CD4-positive, alpha-beta T cell treated with Interleukin-12 subunit alpha and Interleukin-12 subunit beta, for 1 hour (primary cell): ENCODE measurements around the gene DISC1.
A peak's percentile ranks its signal among the peaks of the same experiment; 100 is the strongest.
"Not testable (repeated sequence)": the region's sequence is repeated elsewhere in the genome, so short reads cannot be mapped to it uniquely, and the experiment has no call there.

Experiments used
- DNase-seq: peaks from one replicate; pipeline ENCODE4 v3.0.0-alpha.2; 2020

DISC1 gene

DNA sequence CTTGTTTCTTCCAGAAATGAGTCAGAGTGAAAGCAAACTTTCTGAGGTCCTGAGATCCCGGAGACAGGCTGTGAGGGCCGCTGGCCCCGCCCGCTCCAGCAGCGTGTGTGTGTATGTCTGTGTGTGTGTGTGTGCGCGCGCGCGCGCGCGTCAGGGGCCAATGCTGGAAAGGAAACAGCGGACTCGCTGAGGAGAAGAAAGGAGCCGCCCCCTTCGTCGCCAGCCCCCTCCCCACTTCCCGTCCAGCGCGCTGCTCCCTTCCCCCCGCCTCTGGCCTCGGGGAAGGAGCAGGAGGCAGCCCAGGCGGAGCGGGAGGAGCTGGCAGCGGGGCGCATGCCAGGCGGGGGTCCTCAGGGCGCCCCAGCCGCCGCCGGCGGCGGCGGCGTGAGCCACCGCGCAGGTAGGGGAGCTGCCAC, at the start of gene DISC1:
Gene DISC1, plus strand, starts transcription at position 256 of the 416 bp plus-strand sequence. Its CDS starts 78 bp downstream, at position 334.
- DNase-seq: peak; percentile 77

DNA sequence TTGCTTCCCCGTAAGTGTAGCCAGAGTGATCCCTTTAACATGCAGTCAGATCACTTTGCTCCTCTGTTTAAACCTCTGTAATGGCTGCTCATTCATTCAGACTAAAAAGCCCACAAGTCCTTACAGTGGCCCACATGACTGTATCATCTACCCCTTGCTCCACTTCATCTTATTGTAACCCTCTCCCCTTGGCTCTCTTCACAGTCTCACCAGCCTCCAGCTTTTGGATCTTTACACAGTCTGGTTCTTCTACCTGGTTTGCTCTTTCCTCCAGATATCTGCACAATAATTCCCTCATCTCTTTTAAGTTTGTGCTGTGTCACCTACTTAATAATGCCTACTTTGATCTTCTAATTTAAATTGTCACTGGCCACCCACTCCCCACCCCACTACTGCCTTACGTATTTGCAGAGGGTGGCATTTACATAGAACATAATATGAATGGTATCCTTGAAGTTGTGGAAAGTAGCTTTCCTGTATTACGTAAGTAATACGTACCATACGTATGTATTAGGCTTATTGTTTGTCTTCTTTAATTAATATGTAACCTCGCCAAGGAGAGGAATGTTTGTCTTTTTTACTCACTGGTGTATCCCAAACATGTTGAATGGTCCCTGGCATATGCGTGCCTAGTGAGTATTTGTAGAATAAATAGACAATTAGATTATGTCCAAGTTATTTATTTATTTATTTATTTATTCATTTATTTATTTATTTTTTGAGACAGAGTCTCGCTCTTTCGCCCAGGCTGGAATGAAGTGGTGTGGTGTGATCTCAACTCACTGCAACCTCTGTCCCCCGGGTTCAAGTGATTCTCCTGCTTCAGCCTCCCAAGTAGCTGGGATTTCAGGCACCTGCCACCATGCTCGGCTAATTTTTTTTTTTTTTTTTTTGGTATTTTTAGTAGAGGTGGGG, 49.5 kb upstream of the DISC1 start:
- no peak for DNase-seq

DNA sequence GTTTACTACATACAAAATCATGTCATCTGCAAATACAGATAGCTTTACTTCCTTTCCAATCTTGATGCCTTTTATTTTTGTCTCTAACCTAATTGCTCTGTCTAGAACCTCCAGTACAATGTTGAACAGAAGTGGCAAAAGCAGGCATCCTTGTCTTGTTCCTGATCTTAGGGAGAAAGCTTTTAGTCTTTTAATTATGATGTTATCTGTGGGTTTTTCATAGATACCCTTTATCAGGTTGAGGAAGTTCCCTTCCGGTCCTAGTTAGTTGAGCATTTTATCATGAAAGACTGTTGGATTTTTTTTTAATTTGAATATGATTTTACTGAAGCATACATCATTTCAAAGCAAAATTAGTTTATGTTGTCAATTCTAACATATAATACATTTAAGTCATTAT, 45.7 kb upstream of the DISC1 start:
- no peak for DNase-seq

DNA sequence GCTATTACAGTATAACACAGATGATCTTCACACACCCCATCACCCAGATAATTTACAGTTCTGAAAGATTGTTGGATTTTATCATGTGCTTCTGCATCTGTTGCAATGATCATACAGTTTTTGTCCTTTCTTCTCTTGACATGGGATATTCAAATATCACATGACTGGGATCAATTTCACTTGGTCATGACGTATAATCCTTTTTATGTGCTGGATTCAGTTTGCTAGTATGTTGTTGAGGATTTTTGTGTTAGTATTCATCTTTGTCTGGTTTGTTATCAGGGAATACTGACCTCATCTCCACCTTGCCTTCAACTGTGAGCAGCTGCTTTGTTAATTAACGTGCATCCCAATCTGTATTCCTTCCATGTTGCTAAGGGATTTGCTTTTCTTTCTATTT, 44.7 kb upstream of the DISC1 start:
- DNase-seq: no peak

DNA sequence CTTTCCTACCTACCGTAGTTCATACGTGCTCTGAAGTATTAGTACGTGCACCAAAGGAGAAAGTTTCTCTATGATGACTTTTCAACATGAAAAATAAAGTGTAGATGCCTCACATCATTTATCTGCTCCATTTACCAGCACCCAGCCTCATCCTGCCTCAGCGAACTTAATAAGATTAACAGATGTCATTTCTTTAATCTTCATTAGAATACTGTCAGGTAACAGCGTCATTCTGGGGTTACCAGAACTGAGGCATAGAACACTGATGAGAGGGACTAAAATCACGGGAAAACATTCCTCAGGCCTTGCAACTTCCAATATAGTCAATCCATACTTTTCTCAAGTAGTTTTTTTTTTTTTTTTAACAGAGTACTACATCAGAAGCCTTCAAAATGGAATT, 43.2 kb upstream of the DISC1 start:
- DNase-seq: no peak

DNA sequence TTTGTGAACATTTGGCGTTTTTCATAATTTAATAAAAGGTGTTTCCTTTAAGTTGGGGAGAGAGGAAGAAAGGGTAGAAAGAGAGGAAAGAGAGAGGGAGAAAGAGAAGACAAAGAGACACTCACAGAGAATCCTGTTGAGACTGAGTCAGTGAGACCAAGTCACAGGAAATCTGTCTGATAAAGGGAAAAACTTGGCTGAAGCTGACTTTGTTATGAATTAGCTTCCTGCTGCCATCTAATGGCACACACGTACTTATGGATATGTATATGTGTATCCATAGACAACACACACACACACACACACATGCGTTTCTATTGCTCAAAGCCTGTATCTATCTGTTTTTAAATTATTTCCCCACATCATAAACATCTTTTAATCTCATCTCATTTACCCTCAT, 42.5 kb upstream of the DISC1 start:
- DNase-seq: no peak

DNA sequence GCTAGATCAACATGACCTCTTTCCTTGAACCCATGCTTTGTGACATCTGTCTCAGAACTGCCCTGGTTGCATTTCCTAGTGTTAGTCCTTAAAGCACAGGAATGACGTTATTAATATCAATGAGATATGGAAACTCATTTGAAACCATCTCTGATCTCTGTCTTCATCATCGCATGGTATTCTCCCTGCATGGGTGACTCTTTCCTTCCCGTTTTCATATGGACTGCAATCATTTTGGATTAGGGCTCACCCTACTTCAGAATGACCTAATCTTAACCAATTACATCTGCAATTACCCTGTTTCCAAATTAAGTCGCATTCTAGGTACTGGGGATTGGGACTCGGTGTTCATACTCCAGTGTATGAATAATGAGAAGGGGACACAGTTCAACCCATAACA, 41.7 kb upstream of the DISC1 start:
- no peak for DNase-seq

DNA sequence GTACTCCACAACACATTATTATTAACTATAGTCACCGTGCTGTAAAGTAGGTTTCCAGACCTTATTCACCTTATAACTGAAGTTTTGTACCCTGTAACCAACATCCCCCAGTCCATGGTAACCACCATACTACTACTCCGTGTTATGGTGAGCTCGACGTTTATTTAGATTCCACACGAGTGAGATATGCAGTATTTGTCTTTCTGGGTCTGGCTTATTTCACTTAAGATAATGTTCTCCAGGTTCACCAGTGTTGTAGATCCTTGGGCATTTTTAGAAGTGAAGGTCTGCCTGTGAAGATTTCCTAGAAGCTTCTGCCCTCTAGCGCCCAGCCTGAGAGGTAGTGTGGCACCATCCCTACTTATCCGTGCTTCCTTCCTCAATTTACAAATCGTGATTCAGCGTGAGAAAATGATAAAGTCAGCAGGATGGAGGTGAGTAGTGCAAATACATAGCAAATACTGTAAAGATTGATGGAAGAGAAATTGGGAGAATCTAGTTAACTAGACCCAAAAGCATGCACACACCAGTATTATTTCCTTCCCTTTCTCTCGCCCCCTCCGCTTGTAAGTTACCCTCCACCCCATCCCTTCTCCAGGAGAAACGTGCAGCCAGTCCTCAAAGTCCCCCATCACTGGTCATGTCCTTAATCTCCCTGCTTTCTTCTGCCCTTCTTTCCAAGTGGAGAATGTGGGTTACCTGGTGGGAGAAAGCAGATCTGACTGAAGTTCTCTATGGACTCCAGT, 36.0 kb upstream of the DISC1 start:
- peak; percentile 50 for DNase-seq

DNA sequence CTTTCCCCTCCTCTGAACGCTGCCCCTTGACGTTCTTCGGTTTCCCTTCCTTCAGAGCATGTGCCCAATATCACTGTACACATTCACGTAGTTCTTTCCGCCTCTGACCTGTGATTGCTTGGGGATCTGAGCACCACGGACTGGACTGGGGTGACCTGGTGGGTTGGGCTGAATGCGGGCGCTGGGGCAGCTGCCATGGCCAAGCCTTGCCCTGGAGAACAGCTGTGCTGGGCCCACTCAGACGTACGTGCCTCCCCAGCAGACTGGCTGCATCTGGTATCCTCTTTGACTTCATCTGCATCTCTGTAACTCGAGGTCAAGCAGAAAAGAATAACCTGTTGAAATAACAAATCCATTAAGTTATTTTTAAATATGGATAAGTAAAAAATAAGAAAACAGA, 35.1 kb upstream of the DISC1 start:
- DNase-seq: no peak

DNA sequence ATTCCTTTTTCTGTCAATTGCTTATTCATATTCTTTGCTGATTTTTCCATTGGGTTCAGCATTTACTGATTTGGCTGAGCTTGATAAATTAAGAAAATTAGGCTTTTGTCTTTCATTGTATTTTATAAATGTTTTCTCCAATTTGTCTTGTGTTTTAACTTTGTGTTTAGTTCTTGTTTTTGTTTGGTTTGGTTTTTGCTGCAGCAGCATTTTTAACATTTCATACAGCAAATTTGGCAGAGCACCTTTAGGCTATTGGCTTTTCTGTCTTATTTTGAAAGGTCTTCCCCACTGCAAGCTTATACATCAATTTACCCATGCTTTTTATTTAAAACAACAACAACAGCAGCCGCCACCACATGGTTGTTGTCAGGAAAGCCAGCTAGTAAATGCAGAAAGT, 33.8 kb upstream of the DISC1 start:
- DNase-seq: no peak

DNA sequence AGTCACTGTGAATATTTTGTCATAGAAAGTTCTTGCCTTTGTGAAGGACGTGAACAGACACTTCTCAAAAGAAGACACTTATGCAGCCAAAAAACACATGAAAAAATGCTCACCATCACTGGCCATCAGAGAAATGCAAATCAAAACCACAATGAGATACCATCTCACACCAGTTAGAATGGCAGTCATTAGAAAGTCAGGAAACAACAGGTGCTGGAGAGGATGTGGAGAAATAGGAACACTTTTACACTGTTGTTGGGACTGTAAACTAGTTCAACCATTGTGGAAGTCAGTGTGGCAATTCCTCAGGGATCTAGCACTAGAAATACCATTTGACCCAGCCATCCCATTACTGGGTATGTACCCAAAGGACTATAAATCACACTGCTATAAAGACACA, 33.3 kb upstream of the DISC1 start:
- DNase-seq: not testable (repeated sequence)

DNA sequence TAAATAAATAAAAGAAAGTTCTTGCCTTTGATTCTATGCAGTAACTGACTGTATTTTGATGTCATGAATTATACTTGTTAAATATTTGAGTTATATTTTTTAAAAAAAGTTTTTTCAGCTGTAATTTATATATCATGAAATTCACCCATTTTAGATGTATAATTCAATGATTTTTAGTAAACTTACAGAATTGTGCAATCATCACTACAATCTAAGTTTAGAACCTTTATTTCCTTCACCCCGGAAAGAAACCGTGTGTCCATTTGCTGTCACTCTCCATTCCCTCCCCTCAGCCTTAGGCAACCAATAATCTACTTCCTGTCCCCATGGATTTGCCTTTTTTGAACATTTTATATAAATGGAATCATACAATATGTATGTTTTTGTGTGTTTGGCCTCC, 32.5 kb upstream of the DISC1 start:
- DNase-seq: no peak

DNA sequence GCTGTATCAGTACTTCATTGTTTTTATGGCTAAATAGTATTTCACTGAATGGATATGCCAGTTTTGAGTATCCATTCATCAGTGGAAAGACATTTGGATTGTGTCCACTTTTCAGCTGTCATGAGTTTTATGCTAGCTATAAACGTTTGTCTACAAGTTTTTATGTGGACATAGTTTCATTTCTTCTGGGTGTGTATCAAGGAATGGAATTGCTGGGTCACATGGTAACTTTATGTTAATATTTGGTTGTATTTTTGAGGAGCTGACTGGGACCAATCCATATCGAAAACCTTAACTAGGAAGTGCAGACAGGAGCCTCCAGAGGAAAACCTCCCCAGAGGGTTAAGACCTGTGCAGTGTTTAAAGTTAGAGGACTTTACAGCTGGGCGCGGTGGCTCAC, 31.8 kb upstream of the DISC1 start:
- no peak for DNase-seq

DNA sequence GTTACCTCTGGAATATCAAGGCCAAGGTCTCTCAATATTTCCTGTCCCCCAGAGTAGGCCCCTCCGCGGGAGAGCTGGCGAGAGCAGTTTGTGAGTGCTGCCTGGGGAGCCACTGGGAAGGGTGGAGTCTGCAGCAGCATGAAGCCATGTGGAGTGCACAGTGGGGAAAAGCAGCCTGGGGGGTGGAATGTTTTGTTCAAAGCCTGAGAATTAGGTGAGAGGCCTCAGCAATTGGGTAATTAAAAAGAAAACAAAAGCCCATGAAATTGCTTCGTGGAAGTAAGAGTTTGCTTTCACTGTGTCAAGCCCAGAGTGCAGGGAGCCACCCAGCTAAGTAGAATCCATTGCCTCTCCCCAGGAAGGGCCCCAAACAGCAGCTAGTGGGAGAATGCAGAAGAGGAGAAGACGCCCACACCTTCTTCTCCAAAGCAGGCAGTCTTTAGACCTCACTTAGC, 30.2 kb upstream of the DISC1 start:
- no peak for DNase-seq

DNA sequence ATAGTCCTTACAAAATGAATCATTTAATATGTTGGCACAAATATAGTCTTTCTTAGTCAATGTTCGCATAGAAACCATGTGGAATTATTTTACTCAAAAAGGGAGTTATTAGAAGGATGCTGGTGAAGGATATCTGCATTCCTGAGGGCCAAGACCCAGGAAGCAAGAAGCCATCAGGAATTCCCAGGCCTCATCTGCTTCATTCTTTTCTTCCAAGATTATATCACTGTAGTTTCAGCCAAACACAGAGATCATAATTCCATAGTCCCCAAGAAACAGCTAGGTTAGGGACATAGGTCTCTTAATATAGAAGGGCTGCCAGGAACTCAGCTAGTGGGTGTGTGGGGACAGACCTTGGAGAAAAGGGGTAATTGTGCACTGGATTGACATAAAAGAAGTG, 28.6 kb upstream of the DISC1 start:
- DNase-seq: no peak

DNA sequence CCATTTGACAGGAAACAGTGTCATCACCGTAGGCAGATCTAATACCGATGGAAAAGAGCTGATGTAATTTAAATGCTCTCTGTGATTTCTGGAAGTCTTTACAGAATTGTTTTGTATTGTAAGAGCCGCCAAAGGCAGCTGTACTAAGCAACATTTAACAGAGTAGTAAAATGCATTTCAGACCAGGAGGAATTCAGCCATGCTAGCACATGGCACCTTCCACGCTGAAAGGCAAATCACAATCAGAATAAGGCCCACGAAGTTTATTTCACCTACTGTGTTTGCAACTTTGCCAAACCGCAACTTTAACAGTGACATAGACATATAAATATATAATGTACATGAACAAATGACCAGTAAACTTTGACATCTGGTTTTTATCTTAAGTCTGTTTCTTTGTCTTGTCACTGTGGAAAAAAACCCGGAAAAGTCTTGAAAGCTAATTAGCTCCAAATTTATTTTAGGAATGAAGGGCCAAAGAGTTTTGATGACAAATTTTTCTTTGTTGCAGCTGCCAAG, 26.1 kb upstream of the DISC1 start:
- DNase-seq: no peak

DNA sequence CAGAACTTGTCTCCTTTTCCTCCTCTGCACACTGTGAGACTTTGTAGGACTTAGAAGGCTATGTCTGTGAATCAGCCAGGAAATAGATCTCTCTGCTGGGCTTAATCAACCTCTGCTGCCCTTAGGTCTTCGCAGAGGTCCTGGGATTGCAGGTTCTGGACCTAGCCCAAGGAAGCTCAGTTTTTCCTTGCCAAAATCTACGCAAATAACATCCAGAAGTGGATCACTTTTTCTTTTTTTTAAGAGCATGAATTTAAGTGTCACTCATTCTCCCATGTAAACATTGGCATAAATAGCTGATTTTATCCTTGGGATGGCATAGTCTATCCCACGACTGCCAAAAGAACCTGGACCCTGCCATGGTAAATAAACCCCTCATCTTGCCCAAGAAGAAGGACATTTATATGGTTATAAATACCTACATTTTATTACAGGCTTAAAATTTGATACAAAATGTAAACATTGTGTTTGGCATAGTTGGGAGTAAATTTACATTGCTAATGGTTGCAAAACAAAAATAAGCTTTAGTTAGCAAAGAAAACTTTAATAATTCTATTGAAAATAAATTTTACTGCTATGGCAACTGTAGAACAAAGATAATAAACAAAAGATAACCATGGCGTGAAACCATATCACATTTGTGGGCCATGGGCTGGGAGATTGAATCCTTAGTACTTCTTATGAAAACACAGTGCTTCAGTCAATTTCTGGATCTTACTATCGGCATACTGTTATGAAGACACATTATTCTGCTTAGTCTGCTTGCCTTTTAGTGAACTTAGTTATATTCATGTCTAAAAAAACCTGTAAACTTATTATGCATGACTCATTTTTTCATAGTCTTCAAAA, 24.5 kb upstream of the DISC1 start:
- no peak for DNase-seq

DNA sequence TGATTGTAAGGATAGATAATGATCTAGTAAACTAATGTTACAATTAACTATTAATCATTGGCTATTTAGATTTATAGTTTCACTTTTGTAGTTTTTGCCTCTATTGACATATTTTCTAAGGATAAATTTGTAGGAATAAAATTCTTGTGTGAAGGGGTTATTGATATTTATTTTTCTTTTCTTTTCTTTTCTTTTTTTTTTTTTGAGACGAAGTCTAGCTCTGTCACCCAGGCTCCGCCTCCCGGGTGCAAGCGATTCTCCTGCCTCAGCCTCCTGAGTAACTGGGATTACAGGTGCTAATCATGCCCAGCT, 24.0 kb upstream of the DISC1 start:
- DNase-seq: no peak

DNA sequence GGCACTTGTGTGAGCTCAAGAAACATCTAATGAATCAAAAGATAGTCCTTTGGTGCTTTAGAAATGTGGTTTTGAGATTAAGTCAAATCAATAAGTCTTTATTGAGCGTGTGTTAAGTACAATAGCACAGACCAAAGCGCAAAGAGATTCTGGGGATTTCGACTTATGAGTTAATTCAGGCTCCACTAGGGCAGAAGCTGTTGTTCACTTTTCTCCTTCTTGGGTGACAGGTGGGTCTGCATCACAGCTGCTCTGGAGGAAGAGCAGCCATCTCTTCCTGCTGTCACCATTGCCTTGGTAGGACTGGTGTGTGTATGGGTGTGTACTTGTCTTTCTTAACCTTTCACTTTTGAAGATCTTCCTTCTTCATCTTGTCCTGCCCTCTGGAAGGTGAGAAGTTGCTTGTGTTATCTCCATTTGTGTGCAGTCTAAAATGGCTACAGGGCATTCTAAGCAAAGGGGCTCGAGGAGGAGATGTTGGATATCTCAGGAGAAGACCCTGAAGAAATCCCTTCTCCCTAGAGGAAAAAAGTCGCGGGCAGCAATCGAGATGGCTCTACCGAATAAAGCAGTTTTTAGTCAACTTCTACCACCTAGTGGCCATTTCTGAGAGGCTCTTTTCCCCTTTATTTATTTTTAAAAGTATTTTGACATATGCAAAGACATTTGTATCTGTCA, 22.9 kb upstream of the DISC1 start:
- peak; percentile 67 for DNase-seq

DNA sequence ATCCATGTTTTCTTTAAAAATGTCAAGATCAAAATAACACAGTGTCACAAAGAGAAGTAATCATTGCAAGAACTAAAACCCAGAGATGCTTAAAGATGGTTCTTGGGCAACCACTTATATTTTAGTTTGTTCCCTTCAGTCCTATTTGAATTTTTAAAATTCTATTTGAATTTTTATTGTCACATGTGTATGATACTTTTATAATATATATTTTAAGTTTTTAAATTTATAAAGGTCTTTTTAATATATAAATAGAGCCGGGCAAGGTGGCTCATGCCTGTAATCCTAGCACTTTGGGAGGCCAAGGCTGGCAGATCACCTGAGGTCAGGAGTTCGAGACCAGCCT, 22.3 kb upstream of the DISC1 start:
- no peak for DNase-seq

DNA sequence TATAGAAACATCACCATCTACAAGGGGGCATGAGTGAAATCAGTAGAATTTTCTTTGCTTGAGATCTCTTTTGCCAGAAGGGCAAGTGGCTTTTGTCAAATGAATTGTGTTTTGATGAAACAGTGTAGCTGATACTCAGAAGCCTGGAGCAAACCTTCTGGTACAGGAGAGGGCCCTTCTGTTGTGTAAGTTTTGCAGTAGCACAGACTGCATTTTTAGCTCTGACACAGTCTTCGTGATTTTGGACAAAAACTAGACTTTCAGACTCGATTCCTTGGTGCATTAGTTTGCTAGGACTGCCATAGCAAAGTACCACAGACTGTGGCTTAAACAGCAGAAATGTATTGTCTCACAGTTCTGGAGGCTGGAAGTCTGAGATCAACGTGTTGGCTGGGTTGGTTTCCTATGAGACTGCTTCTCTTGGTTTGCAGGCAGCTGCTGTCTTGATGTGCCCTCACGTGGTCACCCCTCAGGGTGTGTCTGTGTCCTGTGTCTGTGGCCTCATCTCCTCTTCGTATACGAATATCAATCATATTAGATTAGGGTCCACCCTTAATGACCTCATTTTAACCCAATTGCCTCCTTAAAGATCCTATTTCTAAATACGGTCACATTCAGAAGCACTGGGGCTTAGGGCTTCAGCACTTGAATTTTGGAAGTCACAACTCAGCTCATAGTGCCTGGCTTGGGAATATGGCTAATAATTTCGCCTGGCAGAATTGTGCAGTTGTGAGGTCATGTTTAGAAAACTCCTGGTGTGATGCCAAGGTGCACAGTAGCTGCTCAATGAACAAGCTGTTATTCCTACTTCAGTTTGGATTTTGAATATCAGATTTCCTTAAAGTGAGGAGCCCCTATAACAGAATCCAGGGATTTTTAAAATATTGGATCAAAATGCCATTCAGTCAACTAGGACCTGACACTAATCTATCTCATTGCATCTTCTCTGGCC, 21.2 kb upstream of the DISC1 start:
- no peak for DNase-seq
